ENCODE data around the gene TTC17. TPM values are rescaled to one million over a fixed set of nuclear protein-coding genes. Genes with fewer than 3 reads are reported as not detected.

TTC17 gene
- total and polyA plus RNA-seq, 2 donors (not counting 1 experiment from before 2014, with no cell fraction given) = 68.7 to 176 TPM

DNA sequence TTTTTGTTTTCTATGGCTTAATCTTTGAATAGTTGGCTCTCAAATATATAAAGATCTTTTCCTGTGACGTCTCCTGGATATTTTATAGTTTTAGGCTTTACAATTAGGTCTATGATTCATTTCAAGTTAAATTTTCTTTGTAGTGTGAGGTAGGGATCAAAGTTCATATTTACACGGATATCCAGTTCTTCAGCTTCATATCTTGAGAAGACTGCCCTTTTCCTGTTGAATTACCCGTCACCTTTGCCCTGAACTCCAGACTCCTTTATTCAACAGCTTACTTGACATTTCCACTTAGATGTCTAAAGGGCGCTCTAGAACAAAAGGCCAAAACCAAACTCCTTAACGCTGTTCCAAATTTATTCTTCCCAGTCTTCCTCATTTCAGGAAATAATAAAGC is 51.7 kb downstream of the TTC17 start:
- Histone ChIP-seq H2AFZ (ENCODE audit: insufficient read depth, low read depth, low read length, poor library complexity, severe bottlenecking) (no peak overlapping the region), H3K79me2 (ENCODE audit: control insufficient read depth, insufficient read depth, low read length) (no peaks in the 10 kb centered on the region), H3K4me1 (ENCODE audit: control insufficient read depth in 2 of 2, insufficient read depth in 2 of 2, low read length in 2 of 2) (no peaks in the 10 kb centered on the region), H3K4me3 (ENCODE audit: control extremely low read depth in 1 of 5, extremely low read depth in 1 of 5, insufficient read depth in 1 of 5, low read depth in 2 of 5, low read length in 4 of 5) (no peak overlapping the region), H3K9ac (ENCODE audit: low read length) (no peak overlapping the region), H4K20me1 (ENCODE audit: control insufficient read depth, insufficient read depth, low read length, poor library complexity, severe bottlenecking) (no peaks in the 10 kb centered on the region), H3K9me3 (ENCODE audit: control extremely low read depth in 1 of 3, control insufficient read depth in 2 of 3, insufficient read depth in 1 of 3, low read length in 2 of 3) (no peaks in the 10 kb centered on the region), H3K27me3 (replicated peaks in 1 of 4; ENCODE audit: control extremely low read depth in 1 of 4, control insufficient read depth in 3 of 4, insufficient read depth in 4 of 4, low read length in 3 of 4) (no peaks in the 10 kb centered on the region), H3K4me2 (replicated peaks; ENCODE audit: low read depth, low read length, poor library complexity, severe bottlenecking) (no peak overlapping the region), H3K36me3 (replicated peaks in 1 of 2; ENCODE audit: control extremely low read depth in 1 of 2, control insufficient read depth in 1 of 2, extremely low read depth in 1 of 2, insufficient read depth in 2 of 2, low read length in 1 of 2) (peaks cover 2 to 68% of the 10 kb centered on the region in 2 experiments), H3K27ac (ENCODE audit: low read length in 2 of 2) (no peak overlapping the region)
- Mint-ChIP-seq H3K4me3 (no peak overlapping the region), H3K27ac (no peak overlapping the region), H3K27me3 (no peaks in the 10 kb centered on the region), H3K9me3 (ENCODE audit: insufficient read depth) (no peaks in the 10 kb centered on the region), H3K4me1 (no peaks in the 10 kb centered on the region)
- ATAC-seq (ENCODE audit: low read depth) = no peak
- CTCF ChIA-PET = interaction anchor here (0.5 kb wide), 1 partner anchor 88 kb away, joined by 5 read pairs; no protein-coding TSS in a partner anchor
- 100% methylated on average over 3 of the region's 5 CpGs for WGBS (ENCODE audit: insufficient coverage)
- no peak for DNase-seq
- TF ChIP-seq CTCF (IDR thresholded peaks at IDR 0.05) (no peak), EZH2 (IDR thresholded peaks at IDR 0.05; ENCODE audit: borderline replicate concordance, insufficient read depth, low read depth, low read length, poor library complexity, severe bottlenecking) (no peak)
- POLR2A ChIA-PET = no interaction called here
- intact Hi-C loops (cut with micrococcal nuclease) = no loop called here

DNA sequence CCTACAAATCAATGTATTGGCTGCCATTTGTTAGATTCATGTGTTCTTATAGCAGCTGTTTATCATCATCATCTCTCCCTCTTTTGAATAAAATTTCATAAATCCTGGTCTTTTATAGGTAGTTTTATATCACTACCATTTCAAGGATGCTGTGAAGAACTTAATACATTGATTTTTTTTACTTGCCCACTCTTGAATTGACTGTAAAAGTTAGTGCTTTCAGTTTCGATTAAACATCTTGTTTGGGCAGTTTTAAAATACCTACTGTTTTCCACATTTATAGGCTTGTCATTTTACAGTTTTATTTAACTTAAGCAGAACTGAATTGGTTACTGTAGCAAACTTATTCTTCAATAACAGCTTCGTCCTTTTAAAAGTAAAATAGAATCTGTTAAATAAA is 59.5 kb downstream of the TTC17 start:
- no peak overlapping the region for H3K27ac Mint-ChIP-seq
- H3K4me3 Mint-ChIP-seq = no peak overlapping the region
- Histone ChIP-seq H3K9me3 (ENCODE audit: control extremely low read depth in 1 of 3, control insufficient read depth in 2 of 3, insufficient read depth in 1 of 3, low read length in 2 of 3) (no peaks in the 10 kb centered on the region), H3K27ac (ENCODE audit: low read length in 2 of 2) (no peak overlapping the region), H3K4me1 (ENCODE audit: control insufficient read depth in 2 of 2, insufficient read depth in 2 of 2, low read length in 2 of 2) (no peaks in the 10 kb centered on the region), H3K79me2 (ENCODE audit: control insufficient read depth, insufficient read depth, low read length) (no peaks in the 10 kb centered on the region), H3K4me3 (ENCODE audit: control extremely low read depth in 1 of 5, extremely low read depth in 1 of 5, insufficient read depth in 1 of 5, low read depth in 2 of 5, low read length in 4 of 5) (no peak overlapping the region), H3K36me3 (replicated peaks in 1 of 2; ENCODE audit: control extremely low read depth in 1 of 2, control insufficient read depth in 1 of 2, extremely low read depth in 1 of 2, insufficient read depth in 2 of 2, low read length in 1 of 2) (peaks cover 3 to 24% of the 10 kb centered on the region in 2 experiments), H3K27me3 (replicated peaks in 1 of 4; ENCODE audit: control extremely low read depth in 1 of 4, control insufficient read depth in 3 of 4, insufficient read depth in 4 of 4, low read length in 3 of 4) (no peaks in the 10 kb centered on the region), H4K20me1 (ENCODE audit: control insufficient read depth, insufficient read depth, low read length, poor library complexity, severe bottlenecking) (no peaks in the 10 kb centered on the region), H3K9ac (ENCODE audit: low read length) (no peak overlapping the region), H3K4me2 (replicated peaks; ENCODE audit: low read depth, low read length, poor library complexity, severe bottlenecking) (no peak overlapping the region), H2AFZ (ENCODE audit: insufficient read depth, low read depth, low read length, poor library complexity, severe bottlenecking) (no peak overlapping the region)
- H3K4me1 Mint-ChIP-seq = no peaks in the 10 kb centered on the region
- intact Hi-C loops (cut with micrococcal nuclease) = no loop called here
- ATAC-seq (ENCODE audit: low read depth) = no peak
- POLR2A ChIA-PET = no interaction called here
- WGBS (ENCODE audit: insufficient coverage) = no CpG with 5 or more reads among the region's 2 CpGs
- no peaks in the 10 kb centered on the region for H3K9me3 Mint-ChIP-seq (ENCODE audit: insufficient read depth)
- H3K27me3 Mint-ChIP-seq = no peaks in the 10 kb centered on the region
- CTCF ChIA-PET = no interaction called here
- DNase-seq = no peak
- TF ChIP-seq EZH2 (IDR thresholded peaks at IDR 0.05; ENCODE audit: borderline replicate concordance, insufficient read depth, low read depth, low read length, poor library complexity, severe bottlenecking) (no peak), CTCF (IDR thresholded peaks at IDR 0.05) (no peak)
